ENCODE results near the gene DNAJA4.
A peak's percentile ranks its signal among the peaks of the same experiment; 100 is the strongest.

Gene DNAJA4

GRCh38 chr15:78291698-78292097 lies 27.3 kb downstream of the DNAJA4 start:
- H3K4me3 ChIP-seq (ENCODE audit: insufficient read length, low read depth): no peak overlapping the region
- no peak for DNase-seq (ENCODE audit: low read depth, low spot score)
- TF ChIP-seq SUZ12 (IDR thresholded peaks at IDR 0.05; ENCODE audit: extremely low read depth, insufficient read depth, insufficient read length): no peak
- TF ChIP-seq ZNF274 (IDR thresholded peaks at IDR 0.05; ENCODE audit: low read depth, low read length): no peak
- no peak for TF ChIP-seq YY1 (IDR thresholded peaks at IDR 0.05; ENCODE audit: insufficient read depth, insufficient read length)
- H3K9ac ChIP-seq (ENCODE audit: insufficient read length, low read depth): no peak overlapping the region
- peaks cover 80% of the 10 kb centered on the region for H3K36me3 ChIP-seq (ENCODE audit: insufficient read depth, insufficient read length, low read length)
- H3K9me3 ChIP-seq (ENCODE audit: insufficient read depth, low read length): no peaks in the 10 kb centered on the region
- no peaks in the 10 kb centered on the region for H3K4me1 ChIP-seq (ENCODE audit: insufficient read depth, insufficient read length)
- no peaks in the 10 kb centered on the region for H3K27me3 ChIP-seq (ENCODE audit: insufficient read depth, insufficient read length)

GRCh38 chr15:78292219-78292618 lies 27.9 kb downstream of the DNAJA4 start:
- DNase-seq (ENCODE audit: low read depth, low spot score): no peak
- Histone ChIP-seq H3K4me1 (ENCODE audit: insufficient read depth, insufficient read length) (no peaks in the 10 kb centered on the region), H3K9ac (ENCODE audit: insufficient read length, low read depth) (no peak overlapping the region), H3K4me3 (ENCODE audit: insufficient read length, low read depth) (no peak overlapping the region), H3K36me3 (ENCODE audit: insufficient read depth, insufficient read length, low read length) (peaks cover 74% of the 10 kb centered on the region), H3K27me3 (ENCODE audit: insufficient read depth, insufficient read length) (no peaks in the 10 kb centered on the region), H3K9me3 (ENCODE audit: insufficient read depth, low read length) (no peaks in the 10 kb centered on the region)
- TF ChIP-seq SUZ12 (IDR thresholded peaks at IDR 0.05; ENCODE audit: extremely low read depth, insufficient read depth, insufficient read length) (no peak), ZNF274 (IDR thresholded peaks at IDR 0.05; ENCODE audit: low read depth, low read length) (no peak), YY1 (IDR thresholded peaks at IDR 0.05; ENCODE audit: insufficient read depth, insufficient read length) (no peak)

GRCh38 chr15:78299101-78299930 lies 35.0 kb downstream of the DNAJA4 start, which contains the start of gene SKIC8:
TSS of gene SKIC8 (minus strand) at chr15:78299609. CDS start at chr15:78295686, 3,923 bp downstream.
- TF ChIP-seq ZNF274 (IDR thresholded peaks at IDR 0.05; ENCODE audit: low read depth, low read length) (no peak), YY1 (IDR thresholded peaks at IDR 0.05; ENCODE audit: insufficient read depth, insufficient read length) (peak; percentile 55), SUZ12 (IDR thresholded peaks at IDR 0.05; ENCODE audit: extremely low read depth, insufficient read depth, insufficient read length) (no peak)
- peaks cover 5% of the 10 kb centered on the region; the same call in 1 of the 2 replicates for H3K9me3 ChIP-seq (ENCODE audit: insufficient read depth, low read length)
- peaks cover 5% of the 10 kb centered on the region for H3K4me1 ChIP-seq (ENCODE audit: insufficient read depth, insufficient read length)
- peak within 1 kb of the TSS; percentile 93 for H3K9ac ChIP-seq (ENCODE audit: insufficient read length, low read depth)
- H3K36me3 ChIP-seq (ENCODE audit: insufficient read depth, insufficient read length, low read length): peaks cover 14% of the 10 kb centered on the region
- H3K4me3 ChIP-seq (ENCODE audit: insufficient read length, low read depth): peak within 1 kb of the TSS; percentile 92
- peak; percentile 88 for DNase-seq (ENCODE audit: low read depth, low spot score)
- H3K27me3 ChIP-seq (ENCODE audit: insufficient read depth, insufficient read length): no peaks in the 10 kb centered on the region

GRCh38 chr15:78301326-78301725 lies 37.0 kb downstream of the DNAJA4 start:
- peaks cover 8% of the 10 kb centered on the region for H3K4me1 ChIP-seq (ENCODE audit: insufficient read depth, insufficient read length)
- no peak overlapping the region for H3K4me3 ChIP-seq (ENCODE audit: insufficient read length, low read depth)
- H3K9me3 ChIP-seq (ENCODE audit: insufficient read depth, low read length): peaks cover 5% of the 10 kb centered on the region; the same call in 1 of the 2 replicates
- TF ChIP-seq ZNF274 (IDR thresholded peaks at IDR 0.05; ENCODE audit: low read depth, low read length): no peak
- TF ChIP-seq YY1 (IDR thresholded peaks at IDR 0.05; ENCODE audit: insufficient read depth, insufficient read length): no peak
- no peak for TF ChIP-seq SUZ12 (IDR thresholded peaks at IDR 0.05; ENCODE audit: extremely low read depth, insufficient read depth, insufficient read length)
- no peak for DNase-seq (ENCODE audit: low read depth, low spot score)
- no peaks in the 10 kb centered on the region for H3K27me3 ChIP-seq (ENCODE audit: insufficient read depth, insufficient read length)
- H3K36me3 ChIP-seq (ENCODE audit: insufficient read depth, insufficient read length, low read length): no peaks in the 10 kb centered on the region
- H3K9ac ChIP-seq (ENCODE audit: insufficient read length, low read depth): no peak overlapping the region

GRCh38 chr15:78301828-78302227 lies 37.5 kb downstream of the DNAJA4 start:
- H3K9me3 ChIP-seq (ENCODE audit: insufficient read depth, low read length): peaks cover 5% of the 10 kb centered on the region; the same call in 1 of the 2 replicates
- DNase-seq (ENCODE audit: low read depth, low spot score): no peak

GRCh38 chr15:78302579-78303312 lies 38.4 kb downstream of the DNAJA4 start:
- H3K4me3 ChIP-seq (ENCODE audit: insufficient read length, low read depth): no peak overlapping the region
- no peak for DNase-seq (ENCODE audit: low read depth, low spot score)
- no peaks in the 10 kb centered on the region for H3K27me3 ChIP-seq (ENCODE audit: insufficient read depth, insufficient read length)
- H3K36me3 ChIP-seq (ENCODE audit: insufficient read depth, insufficient read length, low read length): no peaks in the 10 kb centered on the region
- no peak for TF ChIP-seq SUZ12 (IDR thresholded peaks at IDR 0.05; ENCODE audit: extremely low read depth, insufficient read depth, insufficient read length)
- no peak for TF ChIP-seq YY1 (IDR thresholded peaks at IDR 0.05; ENCODE audit: insufficient read depth, insufficient read length)
- TF ChIP-seq ZNF274 (IDR thresholded peaks at IDR 0.05; ENCODE audit: low read depth, low read length): no peak
- H3K9me3 ChIP-seq (ENCODE audit: insufficient read depth, low read length): peaks cover 5% of the 10 kb centered on the region; the same call in 1 of the 2 replicates
- peaks cover 14% of the 10 kb centered on the region for H3K4me1 ChIP-seq (ENCODE audit: insufficient read depth, insufficient read length)
- H3K9ac ChIP-seq (ENCODE audit: insufficient read length, low read depth): no peak overlapping the region

More at GRCh38 chr15:78301828-78302227, 37.5 kb downstream of the DNAJA4 start:
- H3K36me3 ChIP-seq (ENCODE audit: insufficient read depth, insufficient read length, low read length): no peaks in the 10 kb centered on the region
- H3K4me1 ChIP-seq (ENCODE audit: insufficient read depth, insufficient read length): peaks cover 12% of the 10 kb centered on the region
- TF ChIP-seq ZNF274 (IDR thresholded peaks at IDR 0.05; ENCODE audit: low read depth, low read length) (no peak), YY1 (IDR thresholded peaks at IDR 0.05; ENCODE audit: insufficient read depth, insufficient read length) (no peak), SUZ12 (IDR thresholded peaks at IDR 0.05; ENCODE audit: extremely low read depth, insufficient read depth, insufficient read length) (no peak)
- H3K4me3 ChIP-seq (ENCODE audit: insufficient read length, low read depth): no peak overlapping the region
- H3K27me3 ChIP-seq (ENCODE audit: insufficient read depth, insufficient read length): no peaks in the 10 kb centered on the region
- no peak overlapping the region for H3K9ac ChIP-seq (ENCODE audit: insufficient read length, low read depth)

Data from NT2/D1 (cell line).